ENCODE data around the gene ZNF787.

ZNF787 gene

DNA sequence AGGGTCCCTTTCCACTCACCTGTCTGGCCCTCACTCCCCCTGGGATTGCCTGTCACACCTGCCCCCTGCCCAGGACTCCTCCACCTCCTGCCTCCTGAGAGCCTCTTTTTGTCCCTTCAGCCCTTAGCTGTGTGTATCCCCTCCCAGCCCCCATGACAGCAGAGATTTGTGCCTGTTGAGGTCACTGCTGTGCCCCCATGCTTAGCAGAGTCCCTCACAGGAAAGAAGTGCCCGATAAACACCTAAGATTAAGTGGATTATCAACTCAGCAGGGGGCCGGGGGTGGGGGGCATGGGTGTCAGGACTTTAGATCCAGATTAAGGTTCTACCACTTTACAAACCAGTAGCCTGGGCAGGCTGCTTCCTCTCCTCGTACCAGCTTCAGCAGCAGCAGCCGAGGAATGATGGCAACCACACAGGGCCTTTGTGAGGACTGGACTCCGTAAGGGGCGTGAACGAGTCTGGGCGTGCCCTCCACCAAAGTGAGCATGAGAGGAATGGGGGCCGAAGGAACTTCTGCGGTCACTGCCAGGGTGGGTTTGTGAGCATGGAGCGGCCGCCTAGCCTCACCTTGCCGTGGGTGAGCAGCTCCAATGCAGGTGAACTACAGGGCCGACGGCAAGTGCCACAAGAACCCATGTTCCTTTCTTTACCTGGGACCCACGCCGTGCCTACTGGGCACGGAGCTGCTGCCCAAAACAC is 36.1 kb downstream of the ZNF787 start:
- no peak for DNase-seq (ENCODE audit: low read depth)
- TF ChIP-seq, protein P1, sequence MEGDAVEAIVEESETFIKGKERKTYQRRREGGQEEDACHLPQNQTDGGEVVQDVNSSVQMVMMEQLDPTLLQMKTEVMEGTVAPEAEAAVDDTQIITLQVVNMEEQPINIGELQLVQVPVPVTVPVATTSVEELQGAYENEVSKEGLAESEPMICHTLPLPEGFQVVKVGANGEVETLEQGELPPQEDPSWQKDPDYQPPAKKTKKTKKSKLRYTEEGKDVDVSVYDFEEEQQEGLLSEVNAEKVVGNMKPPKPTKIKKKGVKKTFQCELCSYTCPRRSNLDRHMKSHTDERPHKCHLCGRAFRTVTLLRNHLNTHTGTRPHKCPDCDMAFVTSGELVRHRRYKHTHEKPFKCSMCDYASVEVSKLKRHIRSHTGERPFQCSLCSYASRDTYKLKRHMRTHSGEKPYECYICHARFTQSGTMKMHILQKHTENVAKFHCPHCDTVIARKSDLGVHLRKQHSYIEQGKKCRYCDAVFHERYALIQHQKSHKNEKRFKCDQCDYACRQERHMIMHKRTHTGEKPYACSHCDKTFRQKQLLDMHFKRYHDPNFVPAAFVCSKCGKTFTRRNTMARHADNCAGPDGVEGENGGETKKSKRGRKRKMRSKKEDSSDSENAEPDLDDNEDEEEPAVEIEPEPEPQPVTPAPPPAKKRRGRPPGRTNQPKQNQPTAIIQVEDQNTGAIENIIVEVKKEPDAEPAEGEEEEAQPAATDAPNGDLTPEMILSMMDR (conservative IDR thresholded peaks at IDR 0.05; ENCODE audit: control insufficient read depth, insufficient read depth, low read depth, low read length) = no peak
- H3K4me3 ChIP-seq (ENCODE audit: control insufficient read depth, low read depth, low read length) = no peak overlapping the region

DNA sequence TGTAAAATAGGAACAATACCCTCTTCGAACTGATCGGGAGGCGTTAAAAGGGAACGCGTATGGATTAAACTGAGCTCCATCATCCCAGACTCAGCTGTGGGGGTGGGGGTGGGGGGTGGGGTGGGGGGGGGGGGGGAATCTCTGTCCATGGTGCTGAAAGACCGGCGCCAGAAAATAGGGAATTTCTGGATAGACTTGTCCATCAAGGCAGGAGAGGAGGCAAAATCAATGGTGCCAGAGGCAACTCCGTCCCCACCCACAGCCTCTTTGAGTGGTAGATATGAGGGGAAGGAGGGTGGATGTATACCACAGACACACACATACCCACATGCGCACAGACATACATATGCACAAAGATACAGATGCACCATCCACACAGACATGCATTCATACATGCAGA is 37.4 kb downstream of the ZNF787 start:
- no peak for DNase-seq (ENCODE audit: low read depth)
- H3K4me3 ChIP-seq (ENCODE audit: control insufficient read depth, low read depth, low read length) = no peak overlapping the region
- TF ChIP-seq, protein P1 (conservative IDR thresholded peaks at IDR 0.05; ENCODE audit: control insufficient read depth, insufficient read depth, low read depth, low read length) = no peak

DNA sequence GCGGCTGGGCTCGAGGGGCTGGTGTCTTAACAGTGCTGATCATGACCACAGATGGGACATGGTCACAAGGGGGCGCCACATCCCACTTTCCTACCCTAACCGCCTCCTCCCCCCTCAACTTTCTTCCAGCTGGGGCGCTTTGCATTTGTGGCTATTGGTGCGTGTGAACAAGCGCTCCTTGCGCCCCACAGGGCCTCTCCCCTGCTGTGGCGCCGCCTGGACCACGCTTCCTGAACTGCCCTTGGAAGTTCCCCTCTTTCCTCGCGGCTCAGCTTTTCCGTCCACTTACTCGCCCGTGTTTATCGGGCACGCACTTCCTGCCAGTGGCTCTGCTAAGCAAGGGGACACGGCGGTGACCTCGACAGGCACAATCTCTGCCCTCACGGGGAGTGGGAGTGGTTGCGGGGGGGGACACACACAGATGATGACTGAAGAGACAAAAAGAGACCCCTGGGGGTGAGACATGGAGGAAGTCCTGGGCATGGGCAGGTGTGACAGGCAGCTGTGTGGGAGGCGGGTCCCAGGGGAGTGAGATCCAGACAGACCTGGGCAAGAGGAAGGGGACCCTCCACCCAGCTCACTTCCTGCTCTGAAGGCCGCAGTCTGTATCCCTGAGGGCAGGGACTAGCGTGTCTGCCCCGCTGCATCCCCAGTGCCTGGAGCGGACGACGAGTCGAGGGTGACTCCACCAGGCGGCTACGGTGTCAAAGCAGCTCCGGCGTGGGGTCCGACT is 40.3 kb downstream of the ZNF787 start:
- peak overlapping the region; percentile 27 for H3K4me3 ChIP-seq (ENCODE audit: control insufficient read depth, low read depth, low read length)
- peak; percentile 74 for DNase-seq (ENCODE audit: low read depth)
- TF ChIP-seq, protein P1 (conservative IDR thresholded peaks at IDR 0.05; ENCODE audit: control insufficient read depth, insufficient read depth, low read depth, low read length) = peak; percentile 53

DNA sequence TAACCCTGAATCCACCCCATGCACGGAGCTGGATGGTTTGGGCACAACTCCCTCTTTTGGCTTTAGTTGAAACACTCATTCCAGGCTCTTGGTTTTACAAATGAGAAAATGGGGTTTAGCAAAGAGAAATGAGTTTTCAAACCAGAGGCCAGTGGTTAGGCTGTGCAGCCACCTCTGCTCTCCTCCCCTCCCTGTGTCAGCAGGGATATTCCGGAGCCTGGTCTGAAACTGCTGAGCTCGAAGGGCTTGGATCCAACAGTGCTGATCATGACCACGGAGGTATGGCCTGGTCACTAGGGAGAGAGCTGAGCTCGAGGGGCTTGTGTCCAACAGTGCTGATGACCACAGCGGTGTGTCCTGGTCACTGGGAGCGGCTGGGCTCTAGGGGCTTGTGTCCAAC is 41.5 kb downstream of the ZNF787 start:
- no peak overlapping the region for H3K4me3 ChIP-seq (ENCODE audit: control insufficient read depth, low read depth, low read length)

DNA sequence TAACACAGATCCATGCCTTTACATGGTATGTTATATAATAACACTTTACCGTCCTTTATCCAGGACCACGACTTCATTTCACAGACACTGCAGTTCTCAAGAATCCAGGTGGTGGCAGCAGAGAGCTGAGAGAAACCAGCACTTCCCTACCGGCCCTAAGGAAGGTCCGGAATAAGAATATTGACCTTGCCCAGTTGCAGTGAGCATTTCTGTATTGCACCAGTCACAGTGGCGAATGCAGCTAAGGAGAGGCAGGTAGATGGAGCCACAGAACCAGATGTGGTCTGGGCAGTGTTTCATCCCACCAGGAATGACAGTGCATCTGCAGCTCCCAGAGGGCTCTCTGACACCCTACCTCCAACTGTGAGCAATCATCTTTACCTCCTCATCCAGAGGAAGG is 44.6 kb downstream of the ZNF787 start:
- TF ChIP-seq, protein P1 (conservative IDR thresholded peaks at IDR 0.05; ENCODE audit: control insufficient read depth, insufficient read depth, low read depth, low read length) = peak; percentile 95
- DNase-seq (ENCODE audit: low read depth) = peak; percentile 57

More for the DNA sequence above, 41.5 kb downstream of the ZNF787 start:
- TF ChIP-seq, protein P1 (conservative IDR thresholded peaks at IDR 0.05; ENCODE audit: control insufficient read depth, insufficient read depth, low read depth, low read length) = no peak
- DNase-seq (ENCODE audit: low read depth) = no peak

DNA sequence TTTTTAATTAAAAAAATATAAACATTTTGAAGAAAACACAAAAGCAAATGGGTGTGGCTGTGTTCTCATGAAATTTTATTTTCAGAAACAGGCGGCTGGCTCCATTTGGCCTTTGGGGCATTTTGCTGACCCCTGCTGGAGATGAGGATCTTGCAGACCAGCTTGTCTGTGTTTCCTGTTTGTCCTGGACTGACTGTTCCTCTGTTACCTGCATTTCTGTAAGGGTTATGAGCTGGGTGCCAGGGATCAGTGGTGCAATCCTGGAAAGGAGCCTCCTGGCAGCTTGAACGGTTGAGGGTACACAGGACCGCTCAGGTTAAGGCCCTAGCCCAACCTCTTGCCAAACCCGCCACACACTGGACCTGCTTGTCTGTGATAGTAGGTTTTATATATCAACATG is 49.9 kb downstream of the ZNF787 start:
- TF ChIP-seq, protein P1 (conservative IDR thresholded peaks at IDR 0.05; ENCODE audit: control insufficient read depth, insufficient read depth, low read depth, low read length) = peak; percentile 27
- H3K4me3 ChIP-seq (ENCODE audit: control insufficient read depth, low read depth, low read length) = no peak overlapping the region
- no peak for DNase-seq (ENCODE audit: low read depth)

More for the DNA sequence above, 44.6 kb downstream of the ZNF787 start:
- no peak overlapping the region for H3K4me3 ChIP-seq (ENCODE audit: control insufficient read depth, low read depth, low read length)
